IPS DF 6.9 (cell line): ENCODE measurements around the gene RPL22.

Source experiments
- DNase-seq: peaks from one replicate; pipeline ENCODE4 v3.0.0-alpha.2; 2013; ENCODE audit warnings: low read depth, low spot score
- H3K27ac ChIP-seq: one replicate; pipeline ENCODE4 v1.5.1; 2013; ENCODE audit warnings: low read length, control low read depth
- H3K27me3 ChIP-seq: 2 replicates; pipeline ENCODE4 v1.6.1; 2013; ENCODE audit warnings: mild to moderate bottlenecking, low read length; ENCODE audit not compliant: control insufficient read depth, insufficient read depth
- H3K36me3 ChIP-seq: 2 replicates; pipeline ENCODE4 v1.6.1; 2013; ENCODE audit warnings: low read length; ENCODE audit not compliant: control insufficient read depth, insufficient read depth
- H3K4me1 ChIP-seq: 2 replicates; pipeline ENCODE4 v1.6.1; 2013; ENCODE audit warnings: low read length; ENCODE audit not compliant: control insufficient read depth, insufficient read depth
- H3K4me3 ChIP-seq: 2 replicates; pipeline ENCODE4 v1.5.1; 2013; ENCODE audit warnings: mild to moderate bottlenecking, low read length
- H3K9me3 ChIP-seq: 2 replicates; pipeline ENCODE4 v1.6.1; 2013; ENCODE audit warnings: low read length, inconsistent platforms; ENCODE audit not compliant: control insufficient read depth, insufficient read depth
- WGBS: extraction: QIAGEN DNeasy Blood & Tissue Kit; methylation state at CpG from one replicate; pipeline ENCODE4 v1.1.7; 2013; ENCODE audit warnings: mixed read lengths, missing lambda C conversion rate; ENCODE audit not compliant: insufficient read length, insufficient coverage; 5-methylcytosine and 5-hydroxymethylcytosine counted together

Gene RPL22

DNA sequence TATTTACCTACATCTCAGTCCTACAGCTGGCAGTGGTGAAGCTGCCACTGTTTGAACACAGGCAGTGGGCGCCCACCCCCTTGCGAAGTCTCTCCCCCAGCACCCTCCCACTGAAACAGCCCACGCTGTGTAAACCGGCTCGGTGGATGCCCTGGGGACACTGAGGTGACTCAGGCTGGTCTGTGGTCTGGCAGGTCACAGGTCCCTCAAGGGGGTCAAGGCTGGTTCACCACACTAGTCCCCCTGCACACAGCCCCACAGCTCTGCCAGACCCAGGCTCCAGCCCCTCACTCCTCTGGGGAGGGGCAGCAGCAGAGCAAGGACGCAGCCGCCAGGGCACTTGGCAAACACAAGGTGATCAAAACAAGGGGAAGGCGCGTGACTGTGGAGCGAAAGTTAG, 26.8 kb downstream of the RPL22 start:
- Histone ChIP-seq H3K36me3 (no peaks in the 10 kb centered on the region), H3K27me3 (peaks cover 4% of the 10 kb centered on the region; the same call in 1 of the 2 replicates), H3K27ac (no peak overlapping the region), H3K9me3 (no peaks in the 10 kb centered on the region), H3K4me3 (no peak overlapping the region), H3K4me1 (no peaks in the 10 kb centered on the region)
- no CpG with 5 or more reads among the region's 10 CpGs for WGBS
- no peak for DNase-seq

DNA sequence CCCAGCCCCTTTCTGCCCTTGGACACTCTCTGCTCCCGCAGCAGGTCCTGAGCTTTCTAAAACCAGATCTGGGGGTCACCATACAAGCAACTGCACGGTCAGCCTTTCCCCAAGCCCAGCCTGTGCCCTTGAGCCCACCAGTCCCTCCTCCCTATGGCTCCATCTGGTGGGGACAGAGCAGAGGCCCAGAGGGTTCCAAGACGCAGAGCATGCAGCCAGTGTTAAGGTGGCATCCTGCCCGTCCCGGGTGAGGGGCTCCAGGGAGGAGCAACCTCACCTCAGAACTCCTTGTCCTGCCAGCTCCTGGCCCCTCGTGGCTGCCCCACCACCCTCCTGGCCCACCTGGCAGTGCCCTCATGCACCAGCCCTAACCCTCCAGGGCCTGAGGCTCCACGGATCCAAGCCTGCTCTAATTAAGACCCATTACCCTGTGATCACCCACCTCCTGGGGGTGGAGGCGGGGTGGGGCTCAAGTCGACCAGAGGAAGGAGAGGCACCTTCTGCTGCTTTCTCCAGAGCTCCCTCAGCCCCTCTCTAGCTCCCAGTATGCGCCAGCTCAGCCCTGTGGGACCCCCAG, 27.8 kb downstream of the RPL22 start:
- no peak for DNase-seq
- Histone ChIP-seq H3K27me3 (no peaks in the 10 kb centered on the region), H3K9me3 (no peaks in the 10 kb centered on the region), H3K4me1 (no peaks in the 10 kb centered on the region), H3K4me3 (no peak overlapping the region), H3K27ac (no peak overlapping the region), H3K36me3 (no peaks in the 10 kb centered on the region)
- WGBS, result no CpG with 5 or more reads among the region's 10 CpGs

DNA sequence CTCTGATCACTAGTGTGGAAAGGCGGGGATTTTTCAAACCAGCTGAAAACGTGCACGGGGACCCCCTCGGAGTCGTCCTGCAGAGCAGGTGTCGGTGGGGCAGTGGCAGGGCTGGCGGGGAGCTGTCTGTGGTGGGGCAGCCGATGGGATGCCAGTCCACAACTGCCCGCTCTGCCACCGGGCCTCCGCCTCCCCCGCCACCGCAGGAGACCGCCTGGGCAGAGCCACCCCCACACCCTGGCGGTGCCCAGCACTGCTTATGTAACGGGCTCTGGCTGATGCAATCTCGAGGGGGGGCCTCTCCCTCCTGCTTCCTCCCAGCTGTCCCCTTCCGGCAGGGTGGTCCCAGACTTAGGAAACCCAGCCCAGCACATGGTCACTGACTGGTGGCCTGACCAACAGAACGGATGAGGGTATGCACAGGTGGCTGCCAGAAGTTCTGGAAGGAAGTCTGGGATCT, 28.6 kb downstream of the RPL22 start:
- Histone ChIP-seq H3K27me3 (no peaks in the 10 kb centered on the region), H3K27ac (no peak overlapping the region), H3K4me3 (no peak overlapping the region), H3K36me3 (no peaks in the 10 kb centered on the region), H3K4me1 (no peaks in the 10 kb centered on the region), H3K9me3 (no peaks in the 10 kb centered on the region)
- no peak for DNase-seq
- whole genome bisulfite sequencing, result no CpG with 5 or more reads among the region's 19 CpGs

DNA sequence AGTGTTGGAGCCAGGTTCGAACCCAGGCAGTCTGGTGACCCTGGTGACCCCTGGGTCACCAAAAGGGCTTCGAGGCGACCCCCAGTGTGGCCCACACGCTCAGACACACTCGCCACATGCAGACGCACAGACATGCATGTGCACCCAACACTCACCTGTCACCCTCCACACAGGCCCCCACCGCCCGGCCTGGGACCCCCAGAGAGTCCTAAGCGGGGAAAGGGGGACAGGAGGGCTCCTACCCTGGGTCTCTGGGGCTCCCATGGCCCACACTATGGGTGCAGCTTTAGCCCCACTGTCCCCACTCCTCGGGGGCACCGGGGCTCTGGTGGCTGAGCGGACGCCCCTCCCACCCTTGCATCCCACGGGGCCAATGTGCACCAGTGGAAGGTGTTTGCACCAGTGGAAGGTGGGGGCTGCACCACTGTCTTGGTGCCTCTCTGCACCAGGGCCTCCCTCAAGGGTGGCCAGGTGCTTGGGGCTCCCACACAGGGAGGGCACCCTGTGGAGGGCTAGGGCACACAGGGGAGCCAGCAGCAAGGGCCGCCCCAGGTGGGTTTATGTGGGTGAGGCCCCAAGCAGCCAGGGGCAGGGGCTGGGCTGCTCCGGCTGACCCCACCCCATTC, 29.2 kb downstream of the RPL22 start:
- no peaks in the 10 kb centered on the region for H3K4me1 ChIP-seq
- H3K27me3 ChIP-seq, result no peaks in the 10 kb centered on the region
- no peaks in the 10 kb centered on the region for H3K9me3 ChIP-seq
- no CpG with 5 or more reads among the region's 16 CpGs for WGBS
- H3K4me3 ChIP-seq, result no peak overlapping the region
- H3K27ac ChIP-seq, result no peak overlapping the region
- no peaks in the 10 kb centered on the region for H3K36me3 ChIP-seq
- DNase-seq, result no peak

DNA sequence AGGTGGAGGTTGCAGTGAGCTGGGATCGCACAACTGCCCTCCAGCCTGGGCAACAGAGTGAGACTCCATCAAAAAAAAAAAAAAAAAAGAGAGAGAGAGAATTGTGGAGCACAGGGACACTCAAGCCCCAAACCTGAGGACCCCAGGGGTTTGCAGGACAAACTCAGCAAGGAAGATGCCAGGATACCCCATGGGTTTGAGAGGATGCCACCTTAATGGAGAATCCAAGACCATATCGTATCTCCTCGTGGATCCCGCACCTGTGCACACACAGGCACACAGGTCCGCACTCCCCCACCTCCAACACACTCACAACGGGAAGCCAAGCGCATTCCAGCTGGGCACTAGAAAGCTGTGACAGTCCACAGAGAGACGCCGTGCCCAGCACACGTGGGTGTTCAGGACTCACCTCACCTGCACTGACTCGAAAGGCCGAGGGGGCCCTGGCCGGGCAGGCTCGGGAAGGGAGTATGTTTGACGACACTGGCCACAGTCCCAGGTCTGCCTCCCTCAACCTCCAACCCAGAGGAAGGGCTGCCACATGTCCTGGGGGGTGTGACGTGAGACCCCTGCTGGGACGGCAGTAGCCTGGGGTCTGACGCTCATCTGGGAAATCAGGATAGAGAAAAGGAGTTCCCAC, 30.3 kb downstream of the RPL22 start:
- DNase-seq, result no peak
- WGBS, result no CpG with 5 or more reads among the region's 18 CpGs
- Histone ChIP-seq H3K27ac (no peak overlapping the region), H3K4me3 (no peak overlapping the region), H3K27me3 (no peaks in the 10 kb centered on the region), H3K36me3 (no peaks in the 10 kb centered on the region), H3K4me1 (no peaks in the 10 kb centered on the region), H3K9me3 (no peaks in the 10 kb centered on the region)

DNA sequence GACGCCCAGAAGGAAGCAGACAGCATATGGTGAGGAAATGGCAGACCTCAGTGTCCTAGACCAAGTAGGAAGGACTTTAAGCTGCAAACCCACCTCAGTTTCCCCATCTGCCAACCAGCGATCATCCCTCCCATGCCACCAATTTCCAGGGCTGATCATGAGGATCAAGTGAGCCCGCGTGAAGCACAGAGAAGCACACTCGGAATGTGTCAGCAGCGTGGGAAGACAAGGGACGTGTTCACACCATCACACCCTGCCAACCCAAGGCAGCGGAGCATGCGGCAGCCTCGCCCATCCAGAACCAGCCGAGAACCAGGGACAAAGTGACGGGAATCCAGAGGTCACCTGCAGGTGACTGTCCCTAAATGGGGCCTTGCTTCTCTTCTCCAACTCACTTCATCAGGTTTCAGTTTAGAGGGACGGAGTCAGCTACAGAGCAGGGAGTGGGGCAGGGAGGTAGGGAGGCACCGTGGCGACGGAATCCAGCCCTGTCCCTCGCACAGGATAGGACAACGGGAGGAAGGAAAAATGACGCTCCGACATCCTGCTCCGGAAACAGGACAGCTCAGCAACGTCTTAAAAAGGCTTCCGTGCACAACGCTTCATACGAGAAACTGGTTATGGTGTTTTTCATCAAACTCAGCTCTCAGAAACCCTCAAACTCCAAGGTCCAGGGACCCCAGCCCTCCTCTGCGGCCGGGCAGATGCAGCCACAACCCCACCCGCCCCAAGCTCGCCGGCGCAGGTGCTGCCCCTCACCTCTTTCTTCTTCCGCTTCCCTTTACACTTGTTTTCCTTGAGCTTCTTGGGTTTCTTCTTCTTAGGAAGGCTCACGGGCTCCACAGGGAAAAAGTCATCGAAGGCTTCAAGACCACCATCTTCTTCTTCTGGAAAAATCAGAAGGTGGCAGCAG, 31.7 kb downstream of the RPL22 start:
- no peak for DNase-seq
- Histone ChIP-seq H3K9me3 (no peaks in the 10 kb centered on the region), H3K4me1 (no peaks in the 10 kb centered on the region), H3K27ac (no peak overlapping the region), H3K36me3 (no peaks in the 10 kb centered on the region), H3K4me3 (no peak overlapping the region), H3K27me3 (no peaks in the 10 kb centered on the region)
- WGBS, result no CpG with 5 or more reads among the region's 34 CpGs

DNA sequence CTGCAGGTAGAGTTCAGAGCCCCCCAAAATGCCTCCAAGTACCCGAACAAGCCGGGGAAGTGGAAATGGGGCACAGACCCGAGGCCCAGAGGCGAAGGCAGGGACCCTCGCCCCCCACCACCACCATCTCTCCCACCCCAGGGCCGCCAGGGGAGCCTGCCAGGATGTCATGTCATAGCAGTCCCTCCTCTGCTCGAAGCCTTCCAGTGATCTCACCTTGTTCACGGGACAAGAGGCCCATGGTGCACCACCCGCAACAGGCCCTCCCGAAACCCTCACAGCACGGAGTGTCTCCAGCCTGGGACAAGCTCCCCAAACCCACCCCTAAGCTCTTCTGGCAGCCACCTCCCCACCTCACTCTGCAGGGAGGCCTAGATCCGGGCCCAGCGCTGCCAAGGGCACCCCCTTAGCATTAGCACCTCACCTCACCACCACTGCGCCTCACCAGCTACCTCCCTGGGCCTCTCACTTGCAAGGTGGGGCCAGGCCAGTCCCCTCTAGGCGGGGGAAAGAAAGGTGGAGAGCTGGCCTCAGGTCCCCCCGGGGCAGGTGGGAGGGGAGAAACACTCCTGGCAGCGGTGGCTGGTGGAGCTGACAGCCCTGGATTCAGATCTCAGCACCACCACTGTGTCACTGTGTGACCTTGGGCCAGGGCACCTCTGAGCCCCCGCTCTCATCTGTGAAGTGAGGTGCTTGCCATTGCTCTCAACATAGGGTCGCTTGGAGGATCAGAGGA, 32.6 kb downstream of the RPL22 start:
- no CpG with 5 or more reads among the region's 19 CpGs for whole genome bisulfite sequencing
- Histone ChIP-seq H3K27ac (no peak overlapping the region), H3K27me3 (no peaks in the 10 kb centered on the region), H3K9me3 (no peaks in the 10 kb centered on the region), H3K4me3 (no peak overlapping the region), H3K4me1 (no peaks in the 10 kb centered on the region), H3K36me3 (no peaks in the 10 kb centered on the region)
- no peak for DNase-seq

DNA sequence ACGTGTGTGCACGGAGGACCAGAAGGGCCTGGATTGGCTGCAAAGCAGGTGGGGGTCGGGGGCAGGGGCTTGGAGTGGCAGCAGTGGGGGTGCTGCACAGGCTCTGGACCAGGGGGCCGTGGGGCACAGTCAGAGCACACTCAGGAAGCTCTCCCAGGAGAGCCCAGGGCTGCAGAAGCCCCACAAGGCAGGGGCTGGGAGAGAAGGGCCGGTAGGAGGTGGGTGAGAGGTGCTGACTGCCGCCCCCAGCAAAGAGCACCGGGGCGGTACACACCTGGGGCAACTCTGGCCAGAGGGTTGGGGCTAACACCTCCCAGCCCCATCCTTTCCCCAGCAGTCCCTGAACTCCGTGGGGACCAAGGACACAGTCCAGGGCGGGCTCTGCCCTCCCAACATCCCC, 33.2 kb downstream of the RPL22 start:
- H3K36me3 ChIP-seq, result no peaks in the 10 kb centered on the region
- WGBS, result no CpG with 5 or more reads among the region's 10 CpGs
- no peak overlapping the region for H3K27ac ChIP-seq
- no peaks in the 10 kb centered on the region for H3K9me3 ChIP-seq
- H3K4me1 ChIP-seq, result no peaks in the 10 kb centered on the region
- DNase-seq, result no peak
- H3K4me3 ChIP-seq, result no peak overlapping the region
- H3K27me3 ChIP-seq, result no peaks in the 10 kb centered on the region

DNA sequence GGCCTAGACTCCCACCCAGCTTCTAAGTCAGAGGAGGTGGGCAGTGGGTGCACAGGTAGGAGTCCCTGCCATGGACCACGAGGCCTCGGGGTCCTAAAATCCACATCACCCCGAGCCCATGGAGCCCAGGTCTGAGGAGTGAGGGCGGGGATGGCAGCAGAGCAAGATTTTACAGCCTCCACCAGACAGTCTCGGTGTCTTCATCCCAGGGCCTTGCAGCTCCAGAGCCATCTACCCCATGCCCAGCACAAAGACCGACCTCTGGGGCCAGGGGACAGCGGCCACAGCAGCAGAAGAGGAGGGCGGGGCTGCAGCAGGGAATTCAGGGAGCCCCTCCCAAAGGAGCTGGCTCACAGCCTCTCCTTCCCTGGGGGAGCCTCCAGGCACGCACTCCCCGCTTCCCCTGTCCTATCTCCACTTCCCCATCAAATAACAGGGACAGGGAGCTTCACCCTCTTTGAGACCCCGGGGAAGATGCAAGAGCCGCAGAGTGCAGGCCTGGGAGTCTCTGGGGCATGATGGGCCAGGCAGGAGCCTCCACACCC, 33.9 kb downstream of the RPL22 start:
- no peaks in the 10 kb centered on the region for H3K27me3 ChIP-seq
- no peak for DNase-seq
- H3K9me3 ChIP-seq, result no peaks in the 10 kb centered on the region
- no CpG with 5 or more reads among the region's 12 CpGs for WGBS
- no peaks in the 10 kb centered on the region for H3K4me1 ChIP-seq
- H3K4me3 ChIP-seq, result no peak overlapping the region
- H3K36me3 ChIP-seq, result no peaks in the 10 kb centered on the region
- H3K27ac ChIP-seq, result no peak overlapping the region
